HCEC 1CT (cell line): Measurements from ENCODE around the gene BCAS3.

Source experiments
- DNase-seq: peaks from one replicate; pipeline ENCODE4 v3.0.0-alpha.2; 2017

BCAS3 gene

GRCh38 chr17:61211236-61211635, 533.6 kb downstream of the BCAS3 start:
- DNase-seq = no peak

GRCh38 chr17:61212655-61213054, 535.0 kb downstream of the BCAS3 start:
- no peak for DNase-seq

GRCh38 chr17:61214753-61215152, 537.1 kb downstream of the BCAS3 start:
- DNase-seq = no peak

- no peak for DNase-seq
Observed at GRCh38 chr17:61216066-61216465, 538.4 kb downstream of the BCAS3 start.

- no peak for DNase-seq
Observed at GRCh38 chr17:61217878-61218437, 540.3 kb downstream of the BCAS3 start.

GRCh38 chr17:61218438-61218837, 540.8 kb downstream of the BCAS3 start:
- peak; percentile 89 for DNase-seq

GRCh38 chr17:61219460-61219859, 541.8 kb downstream of the BCAS3 start:
- peak; percentile 57 for DNase-seq

GRCh38 chr17:61221181-61221580, 543.5 kb downstream of the BCAS3 start:
- DNase-seq = no peak

- no peak for DNase-seq
Observed at GRCh38 chr17:61221597-61222471, 544.2 kb downstream of the BCAS3 start.

GRCh38 chr17:61223725-61224124, 546.1 kb downstream of the BCAS3 start:
- DNase-seq = no peak

GRCh38 chr17:61225178-61225882, 547.7 kb downstream of the BCAS3 start:
- no peak for DNase-seq

GRCh38 chr17:61227866-61228265, 550.2 kb downstream of the BCAS3 start:
- DNase-seq = no peak

GRCh38 chr17:61230461-61230860, 552.8 kb downstream of the BCAS3 start:
- no peak for DNase-seq

GRCh38 chr17:61230972-61231820, 553.5 kb downstream of the BCAS3 start:
- DNase-seq = no peak

GRCh38 chr17:61232871-61233270, 555.2 kb downstream of the BCAS3 start:
- no peak for DNase-seq

- no peak for DNase-seq
Observed at GRCh38 chr17:61233991-61234750, 556.5 kb downstream of the BCAS3 start.

GRCh38 chr17:61235001-61235826, 557.6 kb downstream of the BCAS3 start:
- DNase-seq = no peak

- DNase-seq = no peak
Observed at GRCh38 chr17:61235827-61236197, 558.2 kb downstream of the BCAS3 start.

- DNase-seq = no peak
Observed at GRCh38 chr17:61237275-61237674, 559.6 kb downstream of the BCAS3 start.

- no peak for DNase-seq
Observed at GRCh38 chr17:61238455-61238933, 560.8 kb downstream of the BCAS3 start.

- no peak for DNase-seq
Observed at GRCh38 chr17:61239327-61239726, 561.7 kb downstream of the BCAS3 start.
